GM23248 (cell line): ENCODE results near the gene CHCHD4. TPM values are rescaled to one million over a fixed set of nuclear protein-coding genes. Genes with fewer than 3 reads are reported as not detected.

Source experiments
- DNase-seq: peaks from one replicate; pipeline ENCODE4 v3.0.0-alpha.2; 2015
- H2AFZ ChIP-seq: fragments of 200-600 bp; sonication (generic); 2 replicates; pipeline ENCODE4 v1.6.1; 2016; ENCODE audit warnings: antibody characterized with exemption
- H3F3A ChIP-seq: fragments of 200-600 bp; sonication (generic); 2 replicates; pipeline ENCODE4 v1.6.1; 2016; ENCODE audit warnings: mild to moderate bottlenecking, antibody characterized with exemption, mixed run types; ENCODE audit not compliant: insufficient read depth
- H3K27ac ChIP-seq: fragments of 200-600 bp; sonication (generic); 2 replicates; pipeline ENCODE4 v1.5.1; 2016; ENCODE audit warnings: mild to moderate bottlenecking
- H3K27me3 ChIP-seq: fragments of 200-600 bp; sonication (generic); replicated peaks from 2 replicates; pipeline ENCODE4 v1.6.1; 2016; ENCODE audit warnings: mild to moderate bottlenecking; ENCODE audit not compliant: insufficient read depth
- H3K36me3 ChIP-seq: fragments of 200-600 bp; sonication (generic); 2 replicates; pipeline ENCODE4 v1.6.1; 2016; ENCODE audit warnings: low read depth, mild to moderate bottlenecking
- H3K4me1 ChIP-seq: fragments of 200-600 bp; sonication (generic); 2 replicates; pipeline ENCODE4 v1.6.1; 2016; ENCODE audit warnings: mild to moderate bottlenecking; ENCODE audit not compliant: insufficient read depth
- H3K4me2 ChIP-seq: fragments of 200-600 bp; sonication (generic); one replicate; pipeline ENCODE4 v1.6.1; 2016; ENCODE audit warnings: mild to moderate bottlenecking; ENCODE audit not compliant: unreplicated experiment
- H3K4me3 ChIP-seq: fragments of 200-600 bp; sonication (generic); 2 replicates; pipeline ENCODE4 v1.5.1; 2016; ENCODE audit warnings: mild to moderate bottlenecking
- H3K79me2 ChIP-seq: fragments of 200-600 bp; sonication (generic); 2 replicates; pipeline ENCODE4 v1.6.1; 2016; ENCODE audit warnings: mild to moderate bottlenecking; ENCODE audit not compliant: insufficient read depth
- H3K9ac ChIP-seq: fragments of 200-600 bp; sonication (generic); 2 replicates; pipeline ENCODE4 v1.6.1; 2016; ENCODE audit warnings: mild to moderate bottlenecking
- H3K9me2 ChIP-seq: fragments of 200-600 bp; sonication (generic); 2 replicates; pipeline ENCODE4 v1.6.1; 2016; ENCODE audit warnings: mixed run types, mild to moderate bottlenecking, moderate library complexity; ENCODE audit not compliant: insufficient read depth
- H3K9me3 ChIP-seq: fragments of 200-600 bp; sonication (generic); one replicate; pipeline ENCODE4 v1.6.1; 2017; ENCODE audit warnings: low read depth
- H4K20me1 ChIP-seq: fragments of 200-600 bp; sonication (generic); 2 replicates; pipeline ENCODE4 v1.6.0; 2016; ENCODE audit not compliant: insufficient read depth
- EZH2 ChIP-seq: fragments of 200-600 bp; sonication (generic); IDR thresholded peaks from 2 replicates; pipeline ENCODE4 v1.6.1; 2018; ENCODE audit warnings: antibody characterized with exemption, mild to moderate bottlenecking; ENCODE audit not compliant: insufficient read depth, poor library complexity, severe bottlenecking
- EZH2phosphoT487 ChIP-seq: fragments of 200-600 bp; sonication (generic); IDR thresholded peaks from 2 replicates; pipeline ENCODE4 v1.6.1; 2018; ENCODE audit warnings: antibody characterized with exemption, moderate library complexity, mild to moderate bottlenecking, low read depth; ENCODE audit not compliant: insufficient read depth
- WGBS, 2 experiments: methylation state at CpG; one replicate each; pipeline ENCODE4 v1.1.6; 2015 to 2017; ENCODE audit warnings: low lambda C conversion rate in 2 of 2, low coverage in 1 of 2; ENCODE audit errors: missing lambda C conversion rate in 2 of 2; 5-methylcytosine and 5-hydroxymethylcytosine counted together
- in situ Hi-C: fragments of 300-500 bp; cut with MboI; formaldehyde crosslinking; loops from 2 replicates; pipeline ENCODE4 v1.15.0; 2020
- polyA plus RNA-seq: library from polyadenylated mRNA; unstranded; fragments of >200 nt; fragmentation: Nextera tagmentation; extraction: Ambion mirVana; gene quantifications from 2 replicates; pipeline ENCODE4 v1.2.1, GENCODE V29; 2016
- total RNA-seq: library from RNA; depleted of rRNA; stranded (reverse); fragments of >200 nt; shearing (Covaris generic); gene quantifications from 2 replicates; pipeline ENCODE4 v1.2.3, GENCODE V29; 2014

CHCHD4 gene
- total and polyA plus RNA-seq, 2 experiments from 2014 or later, result 12.3 to 15.1 TPM

DNA sequence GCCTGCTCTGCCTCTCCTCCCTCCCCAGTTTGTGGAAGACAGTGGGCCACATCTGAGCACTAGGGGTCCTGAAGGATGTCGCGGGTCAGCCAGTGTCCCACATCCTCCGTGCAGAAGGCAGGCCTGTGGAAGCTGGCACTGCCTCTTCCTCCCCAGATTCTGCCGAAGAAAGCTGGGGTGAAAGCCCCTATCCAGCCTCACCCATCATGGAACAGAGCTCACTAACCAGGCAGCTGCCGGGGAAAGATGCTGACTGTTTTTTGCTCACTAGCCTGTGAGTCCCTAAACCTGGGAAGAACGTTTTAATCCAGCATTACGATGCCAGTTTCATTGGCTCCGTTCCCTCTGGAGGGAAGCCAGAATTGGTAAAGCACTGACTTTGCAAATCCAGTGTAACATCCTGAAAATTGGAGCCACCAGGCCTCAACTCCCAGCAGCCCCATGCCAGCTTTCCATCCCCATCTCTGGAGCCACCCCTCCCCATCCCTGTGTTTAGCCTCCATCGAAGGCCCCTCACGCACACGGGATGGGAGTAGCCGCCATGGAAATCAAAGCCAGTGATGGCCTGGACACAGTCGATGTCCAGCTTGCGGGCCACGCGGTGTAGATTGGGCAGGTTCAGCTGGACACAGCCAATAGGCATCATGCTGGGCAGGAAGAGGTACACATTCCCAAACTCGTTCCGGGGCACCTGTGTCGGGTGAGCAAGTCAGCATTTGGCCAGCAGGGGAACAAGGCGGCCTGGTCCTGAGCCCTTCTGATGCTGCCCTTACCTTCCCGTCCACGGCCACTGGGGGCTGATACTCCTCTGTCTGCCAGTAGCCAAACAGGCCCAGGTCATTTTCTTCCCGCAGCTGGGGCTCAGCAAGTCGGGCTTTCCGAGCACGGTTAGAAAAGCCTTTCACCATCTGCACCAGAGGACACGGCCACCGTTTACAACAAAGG is 23.6 kb upstream of the CHCHD4 start:
- no peaks in the 10 kb centered on the region for H3K9me3 ChIP-seq
- no peaks in the 10 kb centered on the region for H4K20me1 ChIP-seq
- peaks cover 14% of the 10 kb centered on the region; the same call in 1 of the 2 replicates for H3K79me2 ChIP-seq
- H3K9me2 ChIP-seq, result no peaks in the 10 kb centered on the region
- H3K36me3 ChIP-seq, result peaks cover 21% of the 10 kb centered on the region; the same call in 1 of the 2 replicates
- no peaks in the 10 kb centered on the region for H3K27me3 ChIP-seq
- in situ Hi-C loops, result no loop called here
- H3K4me3 ChIP-seq, result no peak overlapping the region
- TF ChIP-seq EZH2phosphoT487 (no peak), EZH2 (no peak)
- H3K27ac ChIP-seq, result no peak overlapping the region
- WGBS, 2 experiments, result 80 to 82% methylated on average over 28 of the region's 28 CpGs
- peaks cover 24% of the 10 kb centered on the region for H3K4me1 ChIP-seq
- peaks cover 37% of the 10 kb centered on the region for H3F3A ChIP-seq
- H2AFZ ChIP-seq, result no peak overlapping the region
- H3K4me2 ChIP-seq, result no peak overlapping the region
- peak; percentile 37 for DNase-seq
- H3K9ac ChIP-seq, result no peak overlapping the region

DNA sequence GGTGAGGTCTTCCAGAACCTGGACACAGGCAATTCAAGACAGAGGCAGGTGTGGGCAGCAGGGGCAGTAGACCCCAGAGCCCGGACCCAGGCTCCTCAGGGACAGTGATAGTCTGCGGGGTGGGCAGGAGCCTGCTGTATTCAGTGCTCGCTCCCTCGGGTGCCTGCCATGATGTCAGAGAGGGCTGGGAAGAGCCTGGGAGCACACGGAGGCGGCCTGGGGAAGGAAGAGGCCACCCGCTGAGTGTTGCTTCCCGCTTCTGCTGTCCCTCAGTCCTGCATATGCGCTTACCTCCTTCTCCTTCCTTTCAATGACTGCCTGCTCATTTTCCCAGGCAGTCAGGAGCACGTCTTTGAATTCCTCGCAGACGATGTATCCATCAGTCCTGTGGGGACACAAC is 22.9 kb upstream of the CHCHD4 start:
- H3K27me3 ChIP-seq, result no peaks in the 10 kb centered on the region
- no peaks in the 10 kb centered on the region for H4K20me1 ChIP-seq
- peaks cover 8% of the 10 kb centered on the region; the same call in 1 of the 2 replicates for H3K79me2 ChIP-seq
- H3K36me3 ChIP-seq, result peaks cover 15% of the 10 kb centered on the region; the same call in 1 of the 2 replicates
- in situ Hi-C loops, result no loop called here
- no peaks in the 10 kb centered on the region for H3K9me2 ChIP-seq
- no peak overlapping the region for H3K9ac ChIP-seq
- WGBS, 2 experiments, result 87 to 90% methylated on average over 8 to 12 of the region's 12 CpGs
- peaks cover 31% of the 10 kb centered on the region for H3K4me1 ChIP-seq
- no peaks in the 10 kb centered on the region for H3K9me3 ChIP-seq
- H3F3A ChIP-seq, result peaks cover 42% of the 10 kb centered on the region
- no peak for TF ChIP-seq EZH2
- no peak for TF ChIP-seq EZH2phosphoT487
- no peak for DNase-seq
- H2AFZ ChIP-seq, result no peak overlapping the region
- H3K27ac ChIP-seq, result no peak overlapping the region
- no peak overlapping the region for H3K4me3 ChIP-seq
- H3K4me2 ChIP-seq, result no peak overlapping the region

DNA sequence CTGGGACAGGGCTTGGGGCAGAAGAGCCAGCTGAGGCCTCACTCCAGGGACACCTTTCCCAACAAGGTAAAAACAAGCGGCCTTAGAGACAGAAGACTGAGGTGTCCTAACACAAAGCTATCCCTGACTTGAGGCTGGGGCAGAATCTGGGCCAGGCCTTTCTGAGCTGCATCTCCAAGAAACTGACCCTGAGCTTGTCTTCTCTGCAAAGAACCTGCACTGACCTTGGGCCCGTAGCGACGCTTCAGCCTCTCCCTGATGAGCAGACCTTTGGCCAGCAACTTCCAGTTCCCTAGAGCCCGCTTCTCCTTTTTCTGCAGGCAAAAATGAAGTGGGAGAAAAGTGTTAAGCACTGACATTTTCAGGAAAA is 22.4 kb upstream of the CHCHD4 start:
- Histone ChIP-seq H4K20me1 (no peaks in the 10 kb centered on the region), H3K27ac (no peak overlapping the region), H3K9me2 (no peaks in the 10 kb centered on the region), H3F3A (peaks cover 48% of the 10 kb centered on the region), H3K4me2 (no peak overlapping the region), H3K4me1 (peaks cover 36% of the 10 kb centered on the region), H2AFZ (no peak overlapping the region), H3K79me2 (peaks cover 8% of the 10 kb centered on the region; the same call in 1 of the 2 replicates), H3K36me3 (peaks cover 16% of the 10 kb centered on the region; the same call in 1 of the 2 replicates), H3K27me3 (no peaks in the 10 kb centered on the region), H3K9ac (no peak overlapping the region), H3K9me3 (no peaks in the 10 kb centered on the region), H3K4me3 (no peak overlapping the region)
- TF ChIP-seq EZH2 (no peak), EZH2phosphoT487 (no peak)
- WGBS, 2 experiments, result 94 to 98% methylated on average over 5 of the region's 5 CpGs
- no peak for DNase-seq
- in situ Hi-C loops, result no loop called here

- in situ Hi-C loops, result no loop called here
- Histone ChIP-seq H3K27ac (peak overlapping the region; percentile 100), H3K9ac (no peak overlapping the region), H3K4me3 (no peak overlapping the region), H3K9me3 (no peaks in the 10 kb centered on the region), H4K20me1 (no peaks in the 10 kb centered on the region), H3K4me2 (no peak overlapping the region), H3K9me2 (no peaks in the 10 kb centered on the region), H3K36me3 (0 out of 2 replicates have a peak, but pooled peaks cover 11% of the 10 kb centered on the region), H2AFZ (no peak overlapping the region), H3K4me1 (peaks cover 42% of the 10 kb centered on the region), H3K27me3 (no peaks in the 10 kb centered on the region), H3F3A (peaks cover 53% of the 10 kb centered on the region), H3K79me2 (peaks cover 5% of the 10 kb centered on the region; the same call in 1 of the 2 replicates)
- no peak for TF ChIP-seq EZH2
- TF ChIP-seq EZH2phosphoT487, result no peak
- DNase-seq, result no peak
- 54 to 65% methylated on average over 10 of the region's 10 CpGs for WGBS, 2 experiments
Observed at GRCh38 chr3:14146381-14147065, 21.9 kb upstream of the CHCHD4 start.
